Measurements from ENCODE around the gene SIGLEC7.

The SIGLEC7 gene

DNA sequence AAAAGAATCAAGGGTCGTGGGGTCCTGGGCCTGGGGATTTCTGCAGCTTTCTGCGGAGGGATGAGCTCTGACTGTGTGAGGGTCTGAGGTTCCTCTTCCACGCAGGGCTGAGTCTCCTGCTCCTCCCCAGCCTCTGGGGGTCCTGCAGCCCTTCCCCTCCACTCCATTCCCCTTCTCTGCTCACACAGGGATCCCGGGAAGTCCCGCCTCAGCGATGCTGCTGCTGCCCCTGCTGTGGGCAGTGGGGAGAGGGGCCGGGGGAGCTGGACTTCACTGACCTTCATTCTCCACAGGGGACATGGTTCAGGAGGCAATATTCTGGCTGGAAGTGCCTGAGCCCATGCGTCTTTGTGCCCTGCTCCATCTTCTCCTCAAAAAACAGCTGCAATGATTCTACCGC is 56.5 kb downstream of the SIGLEC7 start:
- H3K4me3 Mint-ChIP-seq, result no peak overlapping the region
- H3K27ac Mint-ChIP-seq, result no peak overlapping the region
- no peaks in the 10 kb centered on the region for H3K9me3 Mint-ChIP-seq
- peaks cover 22% of the 10 kb centered on the region for H3K27me3 Mint-ChIP-seq
- intact Hi-C loops (cut with micrococcal nuclease), result no loop called here
- peaks cover 18% of the 10 kb centered on the region for H3K4me1 Mint-ChIP-seq (ENCODE audit: low read depth)
- no peaks in the 10 kb centered on the region for H3K36me3 Mint-ChIP-seq (ENCODE audit: low read depth)

DNA sequence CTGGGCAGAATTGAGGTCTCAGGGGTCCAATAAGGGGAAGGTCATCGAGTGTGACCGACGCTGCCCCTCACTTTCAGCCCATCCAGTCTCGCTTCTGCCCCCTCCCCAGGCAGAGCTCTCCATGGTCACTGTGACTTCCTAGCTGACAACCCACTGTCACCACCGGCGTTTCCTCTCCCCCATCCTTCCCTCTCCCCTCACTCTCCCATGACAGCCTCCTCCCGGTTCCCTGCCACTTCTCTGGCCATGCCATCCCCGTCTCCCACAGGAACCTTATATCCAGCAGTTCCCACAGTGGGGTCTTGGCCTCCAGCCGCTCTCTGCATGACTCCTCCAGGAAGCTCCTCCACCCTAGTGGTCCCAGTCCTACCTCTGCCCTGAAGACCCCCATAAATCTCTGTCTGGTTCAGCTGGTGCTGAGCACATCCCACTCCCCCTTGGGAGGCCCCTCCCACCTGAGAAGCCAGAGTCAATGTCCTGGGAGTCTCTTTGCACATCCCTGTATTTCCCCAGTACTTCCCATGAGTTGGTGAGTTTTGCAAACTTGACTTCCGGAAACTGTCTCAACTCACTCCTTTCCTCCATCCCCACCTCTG is 58.1 kb downstream of the SIGLEC7 start:
- Mint-ChIP-seq H3K27me3 (peaks cover 18% of the 10 kb centered on the region), H3K27ac (no peak overlapping the region), H3K4me3 (no peak overlapping the region), H3K36me3 (ENCODE audit: low read depth) (no peaks in the 10 kb centered on the region), H3K9me3 (peaks cover 2% of the 10 kb centered on the region), H3K4me1 (ENCODE audit: low read depth) (peaks cover 26% of the 10 kb centered on the region)
- intact Hi-C loops (cut with micrococcal nuclease), result loop anchor here (10.0 kb wide), 1 partner anchor 55 kb away; the partner anchor contains the start of gene SIGLECL1

- intact Hi-C loops (cut with micrococcal nuclease), result loop anchor here (10.0 kb wide), 1 partner anchor 53 kb away; the partner anchor contains the start of gene SIGLECL1
- H3K27ac Mint-ChIP-seq, result no peak overlapping the region
- peaks cover 17% of the 10 kb centered on the region for H3K27me3 Mint-ChIP-seq
- H3K9me3 Mint-ChIP-seq, result peaks cover 8% of the 10 kb centered on the region
- no peaks in the 10 kb centered on the region for H3K36me3 Mint-ChIP-seq (ENCODE audit: low read depth)
- no peak overlapping the region for H3K4me3 Mint-ChIP-seq
- H3K4me1 Mint-ChIP-seq (ENCODE audit: low read depth), result peaks cover 26% of the 10 kb centered on the region
Measured at GRCh38 chr19:51201712-51202111, 59.6 kb downstream of the SIGLEC7 start.
